DOHH2 (cell line): Measurements from ENCODE around the gene ZNF526.

Source experiments
- EZH2phosphoT487 ChIP-seq: fragments of 200-600 bp; sonication (generic); IDR thresholded peaks from 2 replicates; pipeline ENCODE4 v1.6.1; 2017; ENCODE audit warnings: borderline replicate concordance, mild to moderate bottlenecking, antibody characterized with exemption, low read length, moderate library complexity, mixed read lengths
- TF ChIP-seq, protein P1 (sequence below): fragments of 200-600 bp; sonication (generic); IDR thresholded peaks from one replicate; pipeline ENCODE4 v1.5.1; 2014; ENCODE audit warnings: antibody characterized with exemption, mild to moderate bottlenecking, low read depth, low read length; ENCODE audit not compliant: poor library complexity, severe bottlenecking

DNA sequence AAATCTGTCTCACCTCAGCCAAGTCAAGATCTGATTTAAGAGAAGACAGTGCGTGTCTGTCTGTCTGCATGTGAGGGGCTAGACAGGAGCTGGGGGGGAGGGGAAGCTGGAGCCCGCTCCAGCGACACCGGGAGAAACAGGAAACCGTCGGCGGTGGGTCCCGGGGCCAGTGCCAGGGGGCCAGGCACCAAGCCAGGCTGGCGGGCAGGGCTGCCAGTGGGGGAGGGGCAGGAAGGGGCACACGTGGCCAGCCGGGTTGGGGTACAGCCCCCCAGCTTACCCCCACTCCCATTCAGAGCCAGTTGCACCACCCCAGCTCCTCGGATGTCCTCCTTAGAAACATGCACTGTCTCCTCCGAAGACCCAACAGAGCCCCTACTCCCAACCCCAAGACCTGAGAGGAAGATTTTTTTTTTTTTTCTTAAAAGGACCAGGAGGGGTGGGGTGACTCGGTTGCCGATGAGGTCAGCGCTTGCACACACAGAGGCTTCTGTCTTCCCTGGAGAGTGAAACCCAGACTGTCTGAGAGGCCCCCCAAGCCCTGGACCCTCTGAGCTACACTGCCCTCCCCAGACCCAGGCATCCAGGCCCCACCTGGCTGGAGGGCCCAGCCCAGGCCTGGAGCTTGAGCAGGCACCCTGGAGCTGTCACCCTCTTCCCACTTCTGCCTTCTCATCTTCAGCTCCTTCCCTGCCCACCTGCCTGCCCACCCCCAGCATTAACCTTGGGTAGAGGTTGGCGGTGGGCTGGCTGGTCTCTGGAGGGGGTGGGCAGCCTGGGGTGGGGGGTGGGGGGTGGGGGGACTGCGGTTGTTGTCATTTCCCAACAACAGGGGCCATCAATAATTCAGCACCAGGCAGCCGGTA, 30.8 kb downstream of the ZNF526 start:
- TF ChIP-seq, protein P1, sequence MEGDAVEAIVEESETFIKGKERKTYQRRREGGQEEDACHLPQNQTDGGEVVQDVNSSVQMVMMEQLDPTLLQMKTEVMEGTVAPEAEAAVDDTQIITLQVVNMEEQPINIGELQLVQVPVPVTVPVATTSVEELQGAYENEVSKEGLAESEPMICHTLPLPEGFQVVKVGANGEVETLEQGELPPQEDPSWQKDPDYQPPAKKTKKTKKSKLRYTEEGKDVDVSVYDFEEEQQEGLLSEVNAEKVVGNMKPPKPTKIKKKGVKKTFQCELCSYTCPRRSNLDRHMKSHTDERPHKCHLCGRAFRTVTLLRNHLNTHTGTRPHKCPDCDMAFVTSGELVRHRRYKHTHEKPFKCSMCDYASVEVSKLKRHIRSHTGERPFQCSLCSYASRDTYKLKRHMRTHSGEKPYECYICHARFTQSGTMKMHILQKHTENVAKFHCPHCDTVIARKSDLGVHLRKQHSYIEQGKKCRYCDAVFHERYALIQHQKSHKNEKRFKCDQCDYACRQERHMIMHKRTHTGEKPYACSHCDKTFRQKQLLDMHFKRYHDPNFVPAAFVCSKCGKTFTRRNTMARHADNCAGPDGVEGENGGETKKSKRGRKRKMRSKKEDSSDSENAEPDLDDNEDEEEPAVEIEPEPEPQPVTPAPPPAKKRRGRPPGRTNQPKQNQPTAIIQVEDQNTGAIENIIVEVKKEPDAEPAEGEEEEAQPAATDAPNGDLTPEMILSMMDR = no peak
- no peak for TF ChIP-seq EZH2phosphoT487
